ENCODE data around the gene NID2. TPM values are rescaled to one million over a fixed set of nuclear protein-coding genes. Genes with fewer than 3 reads are reported as not detected.

Gene NID2, protein sequence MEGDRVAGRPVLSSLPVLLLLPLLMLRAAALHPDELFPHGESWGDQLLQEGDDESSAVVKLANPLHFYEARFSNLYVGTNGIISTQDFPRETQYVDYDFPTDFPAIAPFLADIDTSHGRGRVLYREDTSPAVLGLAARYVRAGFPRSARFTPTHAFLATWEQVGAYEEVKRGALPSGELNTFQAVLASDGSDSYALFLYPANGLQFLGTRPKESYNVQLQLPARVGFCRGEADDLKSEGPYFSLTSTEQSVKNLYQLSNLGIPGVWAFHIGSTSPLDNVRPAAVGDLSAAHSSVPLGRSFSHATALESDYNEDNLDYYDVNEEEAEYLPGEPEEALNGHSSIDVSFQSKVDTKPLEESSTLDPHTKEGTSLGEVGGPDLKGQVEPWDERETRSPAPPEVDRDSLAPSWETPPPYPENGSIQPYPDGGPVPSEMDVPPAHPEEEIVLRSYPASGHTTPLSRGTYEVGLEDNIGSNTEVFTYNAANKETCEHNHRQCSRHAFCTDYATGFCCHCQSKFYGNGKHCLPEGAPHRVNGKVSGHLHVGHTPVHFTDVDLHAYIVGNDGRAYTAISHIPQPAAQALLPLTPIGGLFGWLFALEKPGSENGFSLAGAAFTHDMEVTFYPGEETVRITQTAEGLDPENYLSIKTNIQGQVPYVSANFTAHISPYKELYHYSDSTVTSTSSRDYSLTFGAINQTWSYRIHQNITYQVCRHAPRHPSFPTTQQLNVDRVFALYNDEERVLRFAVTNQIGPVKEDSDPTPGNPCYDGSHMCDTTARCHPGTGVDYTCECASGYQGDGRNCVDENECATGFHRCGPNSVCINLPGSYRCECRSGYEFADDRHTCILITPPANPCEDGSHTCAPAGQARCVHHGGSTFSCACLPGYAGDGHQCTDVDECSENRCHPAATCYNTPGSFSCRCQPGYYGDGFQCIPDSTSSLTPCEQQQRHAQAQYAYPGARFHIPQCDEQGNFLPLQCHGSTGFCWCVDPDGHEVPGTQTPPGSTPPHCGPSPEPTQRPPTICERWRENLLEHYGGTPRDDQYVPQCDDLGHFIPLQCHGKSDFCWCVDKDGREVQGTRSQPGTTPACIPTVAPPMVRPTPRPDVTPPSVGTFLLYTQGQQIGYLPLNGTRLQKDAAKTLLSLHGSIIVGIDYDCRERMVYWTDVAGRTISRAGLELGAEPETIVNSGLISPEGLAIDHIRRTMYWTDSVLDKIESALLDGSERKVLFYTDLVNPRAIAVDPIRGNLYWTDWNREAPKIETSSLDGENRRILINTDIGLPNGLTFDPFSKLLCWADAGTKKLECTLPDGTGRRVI (N-terminal part only)
- 0.69 TPM in 1 of 2 replicates, not detected in the other for polyA plus RNA-seq

GRCh38 chr14:52068615-52069306 lies at the start of gene NID2:
Gene NID2, minus strand, starts transcription at chr14:52069059. Its CDS starts 65 bp downstream, at chr14:52068994.

GRCh38 chr14:51989293-51990234 lies 79.3 kb downstream of the NID2 start, which contains the start of gene RTRAF:
Gene RTRAF, plus strand, starts transcription at chr14:51989546. Its CDS starts 94 bp downstream, at chr14:51989640.

Other genes starting within 250 kb of the NID2 start
- 269 and 324 TPM in 2 replicates for gene GNG2, start 208.4 kb downstream of the NID2 start, polyA plus RNA-seq
- 358 and 392 TPM in 2 replicates for gene RTRAF, start 79.5 kb downstream of the NID2 start, polyA plus RNA-seq
- gene PTGDR, start 198.6 kb upstream of the NID2 start, polyA plus RNA-seq = 0.18 TPM in 1 of 2 replicates, not detected in the other
- gene PTGER2, start 245.3 kb upstream of the NID2 start, polyA plus RNA-seq = not detected in 2 replicates

Measured in Purkinje cell (primary cell).